Kidney (tissue), 14 donors: ENCODE results near the gene CAV2. TPM values are rescaled to one million over a fixed set of nuclear protein-coding genes. Genes with fewer than 3 reads are reported as not detected.

Source experiments
- DNase-seq, 5 donors: peaks; one replicate each; pipeline ENCODE4 v3.0.0-alpha.2; 2013 to 2020
- FAIRE-seq: peaks from 2 replicates; lab custom pipeline; 2012; peaks lifted over from hg19 to GRCh38; lab: Jason Lieb, UNC
- H3K27ac ChIP-seq, 2 donors: one replicate each; pipeline ENCODE4 v1.7.0; 2013; ENCODE audit warnings: low read depth in 2 of 2, low read length in 2 of 2, inconsistent platforms in 1 of 2
- H3K27me3 ChIP-seq: one replicate; pipeline ENCODE4 v1.7.1; 2013; ENCODE audit warnings: low read length, inconsistent platforms; ENCODE audit not compliant: control insufficient read depth, insufficient read depth
- H3K36me3 ChIP-seq, 3 donors: one replicate each; pipeline versions ENCODE4 v1.7.0 to v1.7.1; 2013; ENCODE audit warnings: low read length in 3 of 3, control low read depth in 1 of 3, inconsistent platforms in 1 of 3; ENCODE audit not compliant: insufficient read depth in 3 of 3, control insufficient read depth in 2 of 3
- H3K4me1 ChIP-seq, 3 donors: one replicate each; pipeline versions ENCODE4 v1.7.0 to v1.7.1; 2013; ENCODE audit warnings: low read length in 3 of 3, inconsistent platforms in 1 of 3, low read depth in 1 of 3; ENCODE audit not compliant: control insufficient read depth in 2 of 3, insufficient read depth in 2 of 3
- H3K4me3 ChIP-seq, 3 donors: one replicate each; pipeline versions ENCODE4 v1.7.0 to v1.8.1; 2013; ENCODE audit warnings: low read length in 3 of 3, control low read depth in 1 of 3, inconsistent platforms in 1 of 3
- H3K9ac ChIP-seq, 3 donors: one replicate each; pipeline versions ENCODE4 v1.7.0 to v1.7.1; 2013; ENCODE audit warnings: low read length in 3 of 3, control low read depth in 1 of 3, inconsistent platforms in 1 of 3
- H3K9me3 ChIP-seq, 3 donors: one replicate each; pipeline versions ENCODE4 v1.7.0 to v1.7.1; 2013; ENCODE audit warnings: low read length in 3 of 3, control low read depth in 1 of 3, inconsistent platforms in 1 of 3; ENCODE audit not compliant: control insufficient read depth in 2 of 3, insufficient read depth in 1 of 3
- intact Hi-C: fragments of 100-400 bp; cut with DNase I; formaldehyde crosslinking; loops from one replicate; pipeline ENCODE4 v1.11.1; 2022
- polyA plus RNA-seq: library from polyadenylated mRNA; stranded (reverse); fragments of 350-450 nt; fragmentation: Illumina TruSeq; extraction: RNeasy Lipid Tissue Mini Kit (QIAGEN cat#74804); gene quantifications from one replicate; pipeline ENCODE4 v1.2.3, GENCODE V29; 2014; ENCODE audit warnings: low read depth, low replicate concordance; ENCODE audit not compliant: insufficient read depth
- total RNA-seq: library from RNA; stranded (reverse); fragmentation: NEBNext Ultra II Directional; extraction: Animal tissue kit (Norgen Biotek cat#: 25700); gene quantifications from one replicate; pipeline ENCODE4 v1.2.1, GENCODE V29; 2021
- TF ChIP-seq, protein P1 (sequence below): IDR thresholded peaks from 3 replicates; pipeline ENCODE4 v1.5.1; 2012; ENCODE audit warnings: mild to moderate bottlenecking, moderate library complexity, borderline replicate concordance; ENCODE audit not compliant: insufficient read depth; ENCODE audit errors: extremely low read depth
- donor health status: control.
- donor health status: control.
- donor health status: control.
- donor health status: control.
- donor health status: control.
- donor health status: DM: yes; HTN: yes; CAD: no.
- donor health status: Normal renal cell carcinoma (clear cell type).

Gene CAV2
- total and polyA plus RNA-seq, 2 donors from 2014 or later: 23.1 to 50.8 TPM

DNA sequence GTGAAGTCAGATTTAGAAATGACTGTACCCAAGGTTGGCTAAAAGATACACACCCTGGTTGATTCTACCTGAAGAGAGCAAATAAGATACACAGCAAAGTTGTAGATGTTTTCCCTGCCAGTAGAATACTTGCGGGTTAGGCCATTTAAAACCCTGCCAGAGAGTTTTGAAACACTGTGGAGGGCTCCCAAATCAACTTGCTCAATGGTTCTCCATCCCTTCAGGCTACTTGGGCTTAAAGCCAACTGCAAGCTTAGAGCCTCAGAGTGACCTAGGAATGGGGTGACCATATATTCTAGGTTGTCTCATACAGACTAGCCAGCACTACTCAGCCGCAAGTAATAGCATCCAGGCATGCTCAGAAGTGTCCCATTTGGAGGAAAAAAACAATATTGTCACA is 35.3 kb downstream of the CAV2 start:
- Histone ChIP-seq H3K4me3 (no peak overlapping the region), H3K27me3 (no peaks in the 10 kb centered on the region)

DNA sequence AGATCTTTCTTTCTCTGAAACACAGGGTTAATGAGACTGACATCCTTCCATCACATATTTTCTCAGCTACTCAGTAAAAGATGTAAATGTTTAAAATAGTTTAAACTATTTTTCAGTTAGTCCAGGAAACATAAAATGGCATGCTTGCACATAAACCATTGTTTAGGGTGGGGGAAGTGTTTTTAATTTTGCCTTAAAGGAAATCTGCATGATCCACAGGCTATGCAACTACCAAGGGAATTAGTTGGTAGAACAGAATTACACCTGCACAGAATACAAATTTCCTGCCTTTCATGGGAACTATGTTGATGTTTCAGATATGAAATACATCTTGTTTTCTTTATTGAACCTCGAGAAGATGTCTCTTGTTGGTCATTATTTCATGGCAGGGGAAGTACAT is 35.9 kb downstream of the CAV2 start:
- Histone ChIP-seq H3K9me3 (no peaks in the 10 kb centered on the region), H3K4me1 (no peaks in the 10 kb centered on the region), H3K36me3 (no peaks in the 10 kb centered on the region), H3K27ac (no peak overlapping the region), H3K9ac (no peak overlapping the region), H3K27me3 (no peaks in the 10 kb centered on the region), H3K4me3 (no peak overlapping the region)
- TF ChIP-seq, protein P1, sequence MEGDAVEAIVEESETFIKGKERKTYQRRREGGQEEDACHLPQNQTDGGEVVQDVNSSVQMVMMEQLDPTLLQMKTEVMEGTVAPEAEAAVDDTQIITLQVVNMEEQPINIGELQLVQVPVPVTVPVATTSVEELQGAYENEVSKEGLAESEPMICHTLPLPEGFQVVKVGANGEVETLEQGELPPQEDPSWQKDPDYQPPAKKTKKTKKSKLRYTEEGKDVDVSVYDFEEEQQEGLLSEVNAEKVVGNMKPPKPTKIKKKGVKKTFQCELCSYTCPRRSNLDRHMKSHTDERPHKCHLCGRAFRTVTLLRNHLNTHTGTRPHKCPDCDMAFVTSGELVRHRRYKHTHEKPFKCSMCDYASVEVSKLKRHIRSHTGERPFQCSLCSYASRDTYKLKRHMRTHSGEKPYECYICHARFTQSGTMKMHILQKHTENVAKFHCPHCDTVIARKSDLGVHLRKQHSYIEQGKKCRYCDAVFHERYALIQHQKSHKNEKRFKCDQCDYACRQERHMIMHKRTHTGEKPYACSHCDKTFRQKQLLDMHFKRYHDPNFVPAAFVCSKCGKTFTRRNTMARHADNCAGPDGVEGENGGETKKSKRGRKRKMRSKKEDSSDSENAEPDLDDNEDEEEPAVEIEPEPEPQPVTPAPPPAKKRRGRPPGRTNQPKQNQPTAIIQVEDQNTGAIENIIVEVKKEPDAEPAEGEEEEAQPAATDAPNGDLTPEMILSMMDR: no peak
- intact Hi-C loops: no loop called here
- DNase-seq (no peak), FAIRE-seq (no peak)

More for the DNA sequence above, 35.3 kb downstream of the CAV2 start:
- TF ChIP-seq, protein P1: no peak
- intact Hi-C loops: no loop called here
- Histone ChIP-seq H3K9me3 (no peaks in the 10 kb centered on the region), H3K9ac (no peak overlapping the region), H3K4me1 (no peaks in the 10 kb centered on the region), H3K36me3 (no peaks in the 10 kb centered on the region), H3K27ac (no peak overlapping the region)
- FAIRE-seq: no peak
- no peak for DNase-seq

DNA sequence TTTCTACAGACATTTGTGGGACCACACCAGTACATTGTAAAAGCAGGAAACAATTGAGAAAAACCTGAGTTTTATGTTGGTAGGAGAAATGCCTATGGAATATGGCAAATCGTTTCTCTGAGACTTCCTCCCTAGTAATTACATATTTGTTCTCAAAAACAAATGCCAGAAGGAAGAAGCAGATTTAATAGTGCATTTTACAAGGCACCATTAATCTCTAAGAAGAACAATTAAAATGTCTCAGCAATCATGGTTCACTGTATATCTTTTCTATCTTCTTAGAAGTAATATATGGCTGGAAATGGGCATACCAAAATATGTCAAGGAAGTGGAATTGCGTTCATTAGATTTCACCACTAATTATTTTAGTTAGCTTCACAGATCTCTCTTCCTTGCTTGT is 38.6 kb downstream of the CAV2 start:
- DNase-seq (no peak), FAIRE-seq (no peak)
- no peaks in the 10 kb centered on the region for H3K27me3 ChIP-seq
- H3K36me3 ChIP-seq: no peaks in the 10 kb centered on the region
- no peak overlapping the region for H3K4me3 ChIP-seq
- TF ChIP-seq, protein P1: no peak
- H3K27ac ChIP-seq: no peak overlapping the region
- H3K4me1 ChIP-seq: no peaks in the 10 kb centered on the region
- no peaks in the 10 kb centered on the region for H3K9me3 ChIP-seq
- H3K9ac ChIP-seq: no peak overlapping the region
- intact Hi-C loops: no loop called here

DNA sequence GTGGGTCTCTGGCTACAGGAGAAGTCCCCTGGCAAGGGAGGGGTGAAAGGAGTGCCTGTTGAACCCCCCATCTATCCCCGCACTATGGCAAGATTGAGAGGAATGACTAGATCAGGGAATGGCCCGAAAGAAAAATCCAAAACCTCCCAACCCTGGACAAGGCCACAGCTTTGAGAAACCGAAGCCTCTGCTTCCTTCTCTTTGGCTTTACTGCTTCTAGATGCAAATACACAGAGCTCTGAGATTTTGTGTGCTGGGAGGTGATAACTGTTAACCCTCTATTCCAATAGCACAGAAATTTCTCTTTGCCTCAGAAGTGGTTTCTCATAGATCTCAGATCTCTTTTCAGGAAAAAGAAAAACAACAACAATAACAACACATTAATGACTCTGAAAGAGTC is 40.3 kb downstream of the CAV2 start:
- no peak overlapping the region for H3K9ac ChIP-seq
- H3K27ac ChIP-seq: no peak overlapping the region
- DNase-seq (no peak), FAIRE-seq (no peak)
- H3K9me3 ChIP-seq: no peaks in the 10 kb centered on the region
- H3K4me3 ChIP-seq: no peak overlapping the region
- intact Hi-C loops: no loop called here
- H3K4me1 ChIP-seq: no peaks in the 10 kb centered on the region
- H3K36me3 ChIP-seq: no peaks in the 10 kb centered on the region
- no peaks in the 10 kb centered on the region for H3K27me3 ChIP-seq
- TF ChIP-seq, protein P1: no peak
